ENCODE data around the gene HIVEP3.

Gene HIVEP3

GRCh38 chr1:41530411-41530810 lies 388.3 kb downstream of the HIVEP3 start:
- peak; percentile 13 for FAIRE-seq
- no peak for DNase-seq (ENCODE audit: insufficient read length, low spot score)
- no peak for TF ChIP-seq POLR2A (IDR thresholded peaks at IDR 0.05; ENCODE audit: low read depth, low read length)
- TF ChIP-seq PAX5 (IDR thresholded peaks at IDR 0.05; ENCODE audit: insufficient read depth, low read length, severe bottlenecking) = no peak

GRCh38 chr1:41529621-41530395 lies 388.9 kb downstream of the HIVEP3 start:
- FAIRE-seq (no peak), DNase-seq (ENCODE audit: insufficient read length, low spot score) (no peak)
- TF ChIP-seq TAF1 (IDR thresholded peaks at IDR 0.05; ENCODE audit: low read depth, low read length) (no peak), SPI1 (IDR thresholded peaks at IDR 0.05; ENCODE audit: low read depth, low read length) (no peak), POLR2AphosphoS5 (IDR thresholded peaks at IDR 0.05; ENCODE audit: low read depth, low read length) (no peak), POLR2A (IDR thresholded peaks at IDR 0.05; ENCODE audit: low read depth, low read length) (no peak), PAX5 (IDR thresholded peaks at IDR 0.05; ENCODE audit: insufficient read depth, low read length, severe bottlenecking) (no peak), POU2F2 (IDR thresholded peaks at IDR 0.05; ENCODE audit: low read depth, low read length) (no peak)

DNA sequence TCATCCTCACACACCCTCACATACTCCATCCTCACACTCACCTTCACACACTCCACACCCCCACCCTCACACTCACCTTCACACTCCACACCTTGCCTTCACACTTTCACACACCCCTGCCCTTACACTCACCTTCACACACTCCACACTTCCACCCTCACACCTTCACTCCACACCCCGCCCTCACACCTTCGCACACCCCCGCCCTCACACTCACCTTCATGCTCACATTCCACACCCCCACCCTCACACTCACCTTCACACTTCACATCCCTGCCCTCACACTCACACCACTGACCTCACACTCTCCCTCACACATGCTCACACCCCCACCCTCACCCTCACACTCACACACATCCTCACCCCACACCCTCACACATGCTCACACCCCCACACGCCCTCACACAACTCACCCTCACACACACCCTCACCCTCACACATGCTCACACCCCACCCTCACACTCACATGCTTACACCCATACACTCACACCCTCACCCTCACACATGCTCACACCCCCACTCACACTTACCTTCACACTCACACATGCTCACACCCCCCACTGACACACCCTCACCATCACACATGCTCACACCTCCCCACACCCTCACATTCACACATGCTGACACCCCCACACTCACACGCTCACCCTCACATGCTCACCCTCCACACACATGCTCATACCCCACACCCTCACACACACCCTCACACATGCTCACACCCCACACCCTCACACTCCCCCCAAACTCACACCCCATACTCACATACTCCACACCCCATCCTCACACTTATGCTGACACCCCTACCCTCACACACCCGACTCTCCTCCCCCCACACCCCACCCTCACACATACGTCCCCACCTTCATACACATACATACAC lies 389.8 kb downstream of the HIVEP3 start:
- no peak for DNase-seq (ENCODE audit: insufficient read length, low spot score)
- FAIRE-seq = no peak
- no peak for TF ChIP-seq PAX5 (IDR thresholded peaks at IDR 0.05; ENCODE audit: insufficient read depth, low read length, severe bottlenecking)
- TF ChIP-seq POLR2A (IDR thresholded peaks at IDR 0.05; ENCODE audit: low read depth, low read length) = no peak
- no peak for TF ChIP-seq TAF1 (IDR thresholded peaks at IDR 0.05; ENCODE audit: low read depth, low read length)
- no peak for TF ChIP-seq SPI1 (IDR thresholded peaks at IDR 0.05; ENCODE audit: low read depth, low read length)
- TF ChIP-seq POU2F2 (IDR thresholded peaks at IDR 0.05; ENCODE audit: low read depth, low read length) = no peak
- no peak for TF ChIP-seq POLR2AphosphoS5 (IDR thresholded peaks at IDR 0.05; ENCODE audit: low read depth, low read length)

DNA sequence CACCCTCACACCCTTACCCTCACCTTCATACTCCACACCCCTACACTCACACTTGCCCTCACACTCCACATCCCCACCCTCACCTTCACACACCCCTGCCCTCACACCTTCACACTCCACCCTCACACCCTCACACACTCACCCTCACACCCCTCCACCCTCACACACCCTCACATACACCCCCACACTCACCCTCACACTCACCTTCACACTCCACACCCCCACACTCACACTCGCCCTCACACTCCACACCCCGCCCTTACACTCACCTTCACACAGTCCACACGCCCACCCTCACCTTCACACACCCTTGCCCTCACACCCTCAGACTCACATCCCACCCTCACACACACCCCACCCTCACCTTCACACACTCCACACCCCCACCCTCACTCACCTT lies 390.6 kb downstream of the HIVEP3 start:
- DNase-seq (ENCODE audit: insufficient read length, low spot score) = no peak
- TF ChIP-seq POU2F2 (IDR thresholded peaks at IDR 0.05; ENCODE audit: low read depth, low read length) = no peak
- TF ChIP-seq POLR2AphosphoS5 (IDR thresholded peaks at IDR 0.05; ENCODE audit: low read depth, low read length) = no peak
- no peak for TF ChIP-seq PAX5 (IDR thresholded peaks at IDR 0.05; ENCODE audit: insufficient read depth, low read length, severe bottlenecking)
- TF ChIP-seq TAF1 (IDR thresholded peaks at IDR 0.05; ENCODE audit: low read depth, low read length) = no peak
- no peak for TF ChIP-seq SPI1 (IDR thresholded peaks at IDR 0.05; ENCODE audit: low read depth, low read length)
- TF ChIP-seq POLR2A (IDR thresholded peaks at IDR 0.05; ENCODE audit: low read depth, low read length) = no peak
- FAIRE-seq = peak; percentile 64

DNA sequence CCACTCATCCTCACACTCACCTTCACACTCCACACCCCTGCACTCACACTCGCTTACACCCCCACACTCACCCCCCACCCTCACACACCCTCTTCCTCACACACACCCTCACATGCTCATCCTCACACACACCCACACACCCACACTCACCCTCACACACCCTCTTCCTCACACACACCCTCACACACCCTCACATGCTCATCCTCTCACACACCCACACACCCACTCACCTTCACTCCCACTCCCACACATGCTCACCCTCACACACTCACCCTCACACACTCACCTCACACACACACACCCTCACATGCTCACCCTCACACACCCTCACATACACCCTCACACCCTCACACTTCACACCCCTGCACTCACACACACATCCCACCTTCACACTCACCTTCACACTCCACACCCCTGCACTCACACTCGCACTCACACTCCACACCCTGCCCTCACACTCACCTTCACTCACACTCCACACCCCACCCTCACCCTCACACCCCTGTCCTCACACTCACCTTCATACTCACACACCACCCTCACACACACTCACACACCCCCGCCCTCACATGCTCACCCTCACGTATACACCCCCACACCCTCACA lies 391.7 kb downstream of the HIVEP3 start:
- TF ChIP-seq POU2F2 (IDR thresholded peaks at IDR 0.05; ENCODE audit: low read depth, low read length) (no peak), POLR2AphosphoS5 (IDR thresholded peaks at IDR 0.05; ENCODE audit: low read depth, low read length) (no peak), PAX5 (IDR thresholded peaks at IDR 0.05; ENCODE audit: insufficient read depth, low read length, severe bottlenecking) (no peak), SPI1 (IDR thresholded peaks at IDR 0.05; ENCODE audit: low read depth, low read length) (no peak), POLR2A (IDR thresholded peaks at IDR 0.05; ENCODE audit: low read depth, low read length) (no peak), TAF1 (IDR thresholded peaks at IDR 0.05; ENCODE audit: low read depth, low read length) (no peak)
- FAIRE-seq (peak; percentile 74), DNase-seq (ENCODE audit: insufficient read length, low spot score) (no peak)

- TF ChIP-seq POLR2AphosphoS5 (IDR thresholded peaks at IDR 0.05; ENCODE audit: low read depth, low read length) (no peak), POLR2A (IDR thresholded peaks at IDR 0.05; ENCODE audit: low read depth, low read length) (no peak), POU2F2 (IDR thresholded peaks at IDR 0.05; ENCODE audit: low read depth, low read length) (no peak), TAF1 (IDR thresholded peaks at IDR 0.05; ENCODE audit: low read depth, low read length) (no peak), SPI1 (IDR thresholded peaks at IDR 0.05; ENCODE audit: low read depth, low read length) (no peak)
- peak; percentile 5 for FAIRE-seq
- no peak for DNase-seq (ENCODE audit: insufficient read length, low spot score)
Measured at GRCh38 chr1:41525891-41526587, 392.7 kb downstream of the HIVEP3 start.

- no peak for DNase-seq (ENCODE audit: insufficient read length, low spot score)
- FAIRE-seq = no peak
- no peak for TF ChIP-seq PAX5 (IDR thresholded peaks at IDR 0.05; ENCODE audit: insufficient read depth, low read length, severe bottlenecking)
- TF ChIP-seq POU2F2 (IDR thresholded peaks at IDR 0.05; ENCODE audit: low read depth, low read length) = no peak
- TF ChIP-seq POLR2AphosphoS5 (IDR thresholded peaks at IDR 0.05; ENCODE audit: low read depth, low read length) = no peak
- TF ChIP-seq SPI1 (IDR thresholded peaks at IDR 0.05; ENCODE audit: low read depth, low read length) = no peak
- no peak for TF ChIP-seq POLR2A (IDR thresholded peaks at IDR 0.05; ENCODE audit: low read depth, low read length)
- TF ChIP-seq TAF1 (IDR thresholded peaks at IDR 0.05; ENCODE audit: low read depth, low read length) = no peak
Measured at GRCh38 chr1:41524676-41525675, 393.7 kb downstream of the HIVEP3 start.

Data from GM12891 (cell line).